MM.1S (cell line): ENCODE results near the gene NBEAL2.

Experiments used
- DNase-seq: peaks from one replicate; pipeline ENCODE4 v3.0.0-alpha.2; 2015
- H2AFZ ChIP-seq: fragments of 300-600 bp; sonication (generic); 2 replicates; pipeline ENCODE4 v1.6.0; 2016; ENCODE audit warnings: antibody characterized with exemption, low read length
- H3F3A ChIP-seq: fragments of 300-600 bp; sonication (generic); 2 replicates; pipeline ENCODE4 v1.6.1; 2016; ENCODE audit warnings: mild to moderate bottlenecking, antibody characterized with exemption, low read length, moderate library complexity, mixed read lengths; ENCODE audit not compliant: insufficient read depth
- H3K27ac ChIP-seq: fragments of 300-600 bp; sonication (generic); 2 replicates; pipeline ENCODE4 v1.5.1; 2016; ENCODE audit warnings: mild to moderate bottlenecking, low read length
- H3K27me3 ChIP-seq: fragments of 300-600 bp; sonication (generic); replicated peaks from 2 replicates; pipeline ENCODE4 v1.6.0; 2016; ENCODE audit warnings: low read length; ENCODE audit not compliant: insufficient read depth
- H3K36me3 ChIP-seq: fragments of 300-600 bp; sonication (generic); replicated peaks from 2 replicates; pipeline ENCODE4 v1.6.1; 2016; ENCODE audit warnings: mild to moderate bottlenecking, low read length, mixed read lengths; ENCODE audit not compliant: insufficient read depth
- H3K4me1 ChIP-seq: fragments of 300-600 bp; sonication (generic); 2 replicates; pipeline ENCODE4 v1.6.1; 2016; ENCODE audit warnings: low read length, mixed read lengths
- H3K4me2 ChIP-seq: fragments of 300-600 bp; sonication (generic); 2 replicates; pipeline ENCODE4 v1.6.0; 2016; ENCODE audit warnings: low read depth, low read length
- H3K4me3 ChIP-seq: fragments of 300-600 bp; sonication (generic); 2 replicates; pipeline ENCODE4 v1.5.1; 2016; ENCODE audit warnings: low read length, mixed read lengths
- H3K79me2 ChIP-seq: fragments of 300-600 bp; sonication (generic); 2 replicates; pipeline ENCODE4 v1.6.1; 2016; ENCODE audit warnings: mixed run types, low read length, mixed read lengths
- H3K9ac ChIP-seq: fragments of 300-600 bp; sonication (generic); 2 replicates; pipeline ENCODE4 v1.6.1; 2016; ENCODE audit warnings: low read length, mixed read lengths
- H3K9me2 ChIP-seq: fragments of 300-600 bp; sonication (generic); replicated peaks from 2 replicates; pipeline ENCODE4 v1.6.1; 2016; ENCODE audit warnings: mild to moderate bottlenecking, low read length, mixed read lengths; ENCODE audit not compliant: insufficient read depth
- H3K9me3 ChIP-seq: fragments of 300-600 bp; sonication (generic); replicated peaks from 2 replicates; pipeline ENCODE4 v1.6.1; 2016; ENCODE audit warnings: mild to moderate bottlenecking, low read length, mixed read lengths; ENCODE audit not compliant: insufficient read depth
- H4K20me1 ChIP-seq: fragments of 300-600 bp; sonication (generic); 2 replicates; pipeline ENCODE4 v1.6.1; 2016; ENCODE audit warnings: mild to moderate bottlenecking, low read length, moderate library complexity, mixed read lengths; ENCODE audit not compliant: insufficient read depth
- EZH2 ChIP-seq: fragments of 300-600 bp; sonication (generic); optimal IDR thresholded peaks from 2 replicates; pipeline ENCODE3; 2017; ENCODE audit warnings: low read depth, mild to moderate bottlenecking, antibody characterized with exemption, low read length, mixed read lengths
- EZH2phosphoT487 ChIP-seq: fragments of 300-600 bp; sonication (generic); IDR thresholded peaks from 2 replicates; pipeline ENCODE4 v1.6.1; 2018; ENCODE audit warnings: antibody characterized with exemption, low read length
- TF ChIP-seq, protein P1 (sequence below): fragments of 300-600 bp; sonication (generic); IDR thresholded peaks from 2 replicates; pipeline ENCODE4 v1.5.1; 2016; ENCODE audit warnings: antibody characterized with exemption, low read length, mixed read lengths

NBEAL2 gene

DNA sequence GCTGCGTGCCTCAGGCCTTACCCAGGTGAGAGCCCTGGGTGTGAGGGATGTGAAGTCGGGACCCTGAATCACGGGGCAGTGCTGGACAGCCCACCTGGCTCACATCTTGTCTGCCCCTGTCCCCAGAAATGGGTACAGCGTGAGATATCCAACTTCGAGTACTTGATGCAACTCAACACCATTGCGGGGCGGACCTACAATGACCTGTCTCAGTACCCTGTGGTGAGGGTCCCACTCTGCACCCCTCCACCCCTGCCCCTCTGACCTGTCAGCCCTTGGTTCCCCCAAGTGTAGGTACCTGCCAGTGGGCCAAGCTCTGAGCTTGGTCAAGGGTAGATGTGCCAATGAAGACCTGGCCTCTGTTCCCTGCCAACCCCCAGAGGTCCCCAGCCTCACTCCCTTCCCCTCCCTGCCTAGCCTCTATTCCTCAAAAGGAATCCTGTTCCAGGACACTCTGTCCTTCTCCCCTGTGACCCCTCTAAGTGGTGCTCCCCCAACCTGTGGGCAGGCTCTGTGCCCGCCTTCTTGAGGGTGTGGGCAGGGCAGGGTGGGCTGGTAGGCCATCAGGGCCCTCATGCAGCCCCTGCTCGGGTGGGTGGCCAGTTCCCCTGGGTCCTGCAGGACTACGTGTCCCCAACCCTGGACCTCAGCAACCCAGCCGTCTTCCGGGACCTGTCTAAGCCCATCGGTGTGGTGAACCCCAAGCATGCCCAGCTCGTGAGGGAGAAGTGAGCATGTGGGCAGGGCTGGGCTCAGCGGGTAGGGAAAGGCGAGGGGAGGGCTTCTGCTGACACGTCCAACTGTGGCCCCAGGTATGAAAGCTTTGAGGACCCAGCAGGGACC lies 25.1 kb downstream of the NBEAL2 start:
- Histone ChIP-seq H3K9ac (no peak overlapping the region), H3F3A (no peaks in the 10 kb centered on the region), H4K20me1 (no peaks in the 10 kb centered on the region), H3K36me3 (no peaks in the 10 kb centered on the region; the same call in 1 of the 2 replicates), H3K79me2 (no peaks in the 10 kb centered on the region), H3K9me3 (no peaks in the 10 kb centered on the region), H3K9me2 (no peaks in the 10 kb centered on the region), H3K4me2 (no peak overlapping the region), H3K27me3 (no peaks in the 10 kb centered on the region), H3K4me3 (no peak overlapping the region), H3K4me1 (no peaks in the 10 kb centered on the region), H2AFZ (no peak overlapping the region), H3K27ac (no peak overlapping the region)
- TF ChIP-seq EZH2phosphoT487 (no peak), EZH2 (no peak)
- TF ChIP-seq, protein P1, sequence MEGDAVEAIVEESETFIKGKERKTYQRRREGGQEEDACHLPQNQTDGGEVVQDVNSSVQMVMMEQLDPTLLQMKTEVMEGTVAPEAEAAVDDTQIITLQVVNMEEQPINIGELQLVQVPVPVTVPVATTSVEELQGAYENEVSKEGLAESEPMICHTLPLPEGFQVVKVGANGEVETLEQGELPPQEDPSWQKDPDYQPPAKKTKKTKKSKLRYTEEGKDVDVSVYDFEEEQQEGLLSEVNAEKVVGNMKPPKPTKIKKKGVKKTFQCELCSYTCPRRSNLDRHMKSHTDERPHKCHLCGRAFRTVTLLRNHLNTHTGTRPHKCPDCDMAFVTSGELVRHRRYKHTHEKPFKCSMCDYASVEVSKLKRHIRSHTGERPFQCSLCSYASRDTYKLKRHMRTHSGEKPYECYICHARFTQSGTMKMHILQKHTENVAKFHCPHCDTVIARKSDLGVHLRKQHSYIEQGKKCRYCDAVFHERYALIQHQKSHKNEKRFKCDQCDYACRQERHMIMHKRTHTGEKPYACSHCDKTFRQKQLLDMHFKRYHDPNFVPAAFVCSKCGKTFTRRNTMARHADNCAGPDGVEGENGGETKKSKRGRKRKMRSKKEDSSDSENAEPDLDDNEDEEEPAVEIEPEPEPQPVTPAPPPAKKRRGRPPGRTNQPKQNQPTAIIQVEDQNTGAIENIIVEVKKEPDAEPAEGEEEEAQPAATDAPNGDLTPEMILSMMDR = no peak
- DNase-seq = no peak

DNA sequence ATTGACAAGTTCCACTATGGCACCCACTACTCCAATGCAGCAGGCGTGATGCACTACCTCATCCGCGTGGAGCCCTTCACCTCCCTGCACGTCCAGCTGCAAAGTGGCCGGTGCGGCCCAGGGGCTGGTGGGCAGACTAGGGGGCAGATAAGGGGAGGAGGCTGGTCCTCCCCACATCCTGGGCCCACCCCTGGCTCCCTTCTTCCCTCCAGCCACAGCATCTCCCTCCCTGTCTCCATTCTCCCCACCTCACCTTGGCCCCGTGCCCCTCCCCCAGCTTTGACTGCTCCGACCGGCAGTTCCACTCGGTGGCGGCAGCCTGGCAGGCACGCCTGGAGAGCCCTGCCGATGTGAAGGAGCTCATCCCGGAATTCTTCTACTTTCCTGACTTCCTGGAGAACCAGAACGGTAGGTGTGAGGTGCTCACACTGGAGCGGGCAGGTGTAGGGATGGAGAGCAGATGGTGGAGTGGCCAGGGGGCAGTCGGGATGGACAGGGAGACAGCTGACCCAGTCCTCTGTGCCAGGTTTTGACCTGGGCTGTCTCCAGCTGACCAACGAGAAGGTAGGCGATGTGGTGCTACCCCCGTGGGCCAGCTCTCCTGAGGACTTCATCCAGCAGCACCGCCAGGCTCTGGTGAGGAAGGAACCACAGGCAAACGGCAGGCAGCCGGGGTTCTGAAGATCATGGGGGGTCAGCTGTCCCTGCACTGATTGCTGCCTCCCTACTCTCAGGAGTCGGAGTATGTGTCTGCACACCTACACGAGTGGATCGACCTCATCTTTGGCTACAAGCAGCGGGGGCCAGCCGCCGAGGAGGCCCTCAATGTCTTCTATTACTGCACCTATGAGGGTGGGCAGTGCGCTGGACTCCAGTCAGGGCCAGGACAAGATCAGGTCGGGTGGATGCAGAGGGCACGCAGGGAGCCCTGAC lies 26.0 kb downstream of the NBEAL2 start:
- Histone ChIP-seq H3K9me2 (no peaks in the 10 kb centered on the region), H3K36me3 (no peaks in the 10 kb centered on the region; the same call in 1 of the 2 replicates), H4K20me1 (no peaks in the 10 kb centered on the region), H3K79me2 (no peaks in the 10 kb centered on the region), H3K27ac (no peak overlapping the region), H3K4me3 (no peak overlapping the region), H3K4me2 (no peak overlapping the region), H3K9ac (no peak overlapping the region), H3K27me3 (no peaks in the 10 kb centered on the region), H3F3A (no peaks in the 10 kb centered on the region), H3K9me3 (no peaks in the 10 kb centered on the region), H2AFZ (no peak overlapping the region), H3K4me1 (no peaks in the 10 kb centered on the region)
- no peak for TF ChIP-seq EZH2
- TF ChIP-seq, protein P1 = no peak
- TF ChIP-seq EZH2phosphoT487 = no peak
- DNase-seq = no peak

DNA sequence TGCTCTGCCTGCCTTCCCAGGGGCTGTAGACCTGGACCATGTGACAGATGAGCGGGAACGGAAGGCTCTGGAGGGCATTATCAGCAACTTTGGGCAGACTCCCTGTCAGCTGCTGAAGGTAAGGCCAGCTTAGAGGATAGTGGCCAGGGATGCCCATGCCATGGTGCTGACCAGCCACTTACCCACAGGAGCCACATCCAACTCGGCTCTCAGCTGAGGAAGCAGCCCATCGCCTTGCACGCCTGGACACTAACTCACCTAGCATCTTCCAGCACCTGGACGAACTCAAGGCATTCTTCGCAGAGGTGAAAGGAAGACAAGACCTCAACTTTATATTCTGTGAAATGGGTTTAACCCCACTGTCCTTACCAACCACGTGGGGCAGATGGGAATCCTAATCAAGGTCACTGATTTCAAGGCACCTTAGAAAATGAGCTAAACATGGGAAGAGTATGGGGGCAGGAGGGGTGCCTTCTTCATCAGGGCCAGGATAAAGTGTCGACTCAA lies 26.7 kb downstream of the NBEAL2 start:
- no peak for TF ChIP-seq EZH2phosphoT487
- TF ChIP-seq, protein P1 = no peak
- no peak for TF ChIP-seq EZH2
- no peaks in the 10 kb centered on the region for H4K20me1 ChIP-seq
- H3K9me2 ChIP-seq = no peaks in the 10 kb centered on the region
- no peaks in the 10 kb centered on the region; the same call in 1 of the 2 replicates for H3K36me3 ChIP-seq
- no peak overlapping the region for H3K27ac ChIP-seq
- H2AFZ ChIP-seq = no peak overlapping the region
- no peak overlapping the region for H3K9ac ChIP-seq
- no peaks in the 10 kb centered on the region for H3K27me3 ChIP-seq
- no peaks in the 10 kb centered on the region for H3K79me2 ChIP-seq
- no peak overlapping the region for H3K4me2 ChIP-seq
- no peaks in the 10 kb centered on the region for H3K4me1 ChIP-seq
- no peaks in the 10 kb centered on the region for H3K9me3 ChIP-seq
- no peaks in the 10 kb centered on the region for H3F3A ChIP-seq
- no peak for DNase-seq
- no peak overlapping the region for H3K4me3 ChIP-seq
